ENCODE data around the gene XRCC4. TPM values are rescaled to one million over a fixed set of nuclear protein-coding genes. Genes with fewer than 3 reads are reported as not detected.

The XRCC4 gene
- total RNA-seq, 1 experiment from 2014 or later = 10.8 TPM

DNA sequence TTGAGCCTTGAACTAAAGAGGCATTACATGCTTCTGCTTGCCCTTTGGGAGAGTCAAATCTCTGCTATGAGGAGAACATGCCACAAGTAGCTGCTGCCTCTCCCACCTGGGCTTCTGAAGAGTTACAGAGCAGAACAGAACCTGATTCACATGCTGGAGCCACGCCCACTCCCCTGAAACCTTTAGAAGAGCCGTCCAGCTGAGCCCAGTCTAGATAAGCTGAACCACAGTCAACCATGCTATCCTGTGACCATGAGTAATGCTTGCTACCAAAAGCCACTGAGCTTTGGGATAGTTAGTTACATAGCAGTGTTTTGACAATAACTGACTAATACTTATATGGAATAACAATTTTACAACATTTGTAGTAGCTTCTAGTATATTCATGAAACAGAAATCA is 283.2 kb downstream of the XRCC4 start:
- no peak overlapping the region for H4K5ac ChIP-seq (ENCODE audit: insufficient read length, low read depth, low read length)
- no peak overlapping the region for H2BK5ac ChIP-seq (ENCODE audit: insufficient read length, low read length)
- no peaks in the 10 kb centered on the region for H3K23me2 ChIP-seq (ENCODE audit: insufficient read length, low read depth, low read length, poor library complexity, severe bottlenecking)
- no peak overlapping the region for H3K56ac ChIP-seq (ENCODE audit: insufficient read length, low read depth, low read length)
- no peak overlapping the region for H3K4me2 ChIP-seq (ENCODE audit: insufficient read depth, insufficient read length, low read length)
- H2BK12ac ChIP-seq (ENCODE audit: insufficient read length, low read depth, low read length) = no peak overlapping the region
- Mint-ChIP-seq H3K9me3 (peaks cover 12% of the 10 kb centered on the region in 2 experiments; a peak in 4 of 5 replicates), H3K36me3 (ENCODE audit: insufficient read depth in 1 of 3, low read depth in 3 of 3) (peaks cover 12 to 22% (median 13%) of the 10 kb centered on the region in 3 experiments), H3K4me1 (peaks cover 25 to 27% of the 10 kb centered on the region in 2 experiments), H3K27ac (no peak overlapping the region), H3K4me3 (no peak overlapping the region), H3K27me3 (ENCODE audit: low read depth) (no peaks in the 10 kb centered on the region)
- no peaks in the 10 kb centered on the region for H3K79me1 ChIP-seq (ENCODE audit: insufficient read depth, low read depth, low read length, poor library complexity, severe bottlenecking)
- TF ChIP-seq, protein P1, sequence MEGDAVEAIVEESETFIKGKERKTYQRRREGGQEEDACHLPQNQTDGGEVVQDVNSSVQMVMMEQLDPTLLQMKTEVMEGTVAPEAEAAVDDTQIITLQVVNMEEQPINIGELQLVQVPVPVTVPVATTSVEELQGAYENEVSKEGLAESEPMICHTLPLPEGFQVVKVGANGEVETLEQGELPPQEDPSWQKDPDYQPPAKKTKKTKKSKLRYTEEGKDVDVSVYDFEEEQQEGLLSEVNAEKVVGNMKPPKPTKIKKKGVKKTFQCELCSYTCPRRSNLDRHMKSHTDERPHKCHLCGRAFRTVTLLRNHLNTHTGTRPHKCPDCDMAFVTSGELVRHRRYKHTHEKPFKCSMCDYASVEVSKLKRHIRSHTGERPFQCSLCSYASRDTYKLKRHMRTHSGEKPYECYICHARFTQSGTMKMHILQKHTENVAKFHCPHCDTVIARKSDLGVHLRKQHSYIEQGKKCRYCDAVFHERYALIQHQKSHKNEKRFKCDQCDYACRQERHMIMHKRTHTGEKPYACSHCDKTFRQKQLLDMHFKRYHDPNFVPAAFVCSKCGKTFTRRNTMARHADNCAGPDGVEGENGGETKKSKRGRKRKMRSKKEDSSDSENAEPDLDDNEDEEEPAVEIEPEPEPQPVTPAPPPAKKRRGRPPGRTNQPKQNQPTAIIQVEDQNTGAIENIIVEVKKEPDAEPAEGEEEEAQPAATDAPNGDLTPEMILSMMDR (conservative IDR thresholded peaks at IDR 0.05) = no peak
- no peak for DNase-seq
- H2BK15ac ChIP-seq (ENCODE audit: low read depth, low read length) = no peak overlapping the region
- H3K27ac ChIP-seq (ENCODE audit: insufficient read length, low read depth, low read length) = no peak overlapping the region
- no peak overlapping the region for H3K4ac ChIP-seq (ENCODE audit: low read depth, low read length)
- no peaks in the 10 kb centered on the region for H3K79me2 ChIP-seq (ENCODE audit: insufficient read depth, low read length)
- H2BK120ac ChIP-seq (ENCODE audit: low read depth, low read length, poor library complexity, severe bottlenecking) = no peak overlapping the region
- no peak overlapping the region for H3K18ac ChIP-seq (ENCODE audit: insufficient read length, low read depth, low read length)
- H3T11ph ChIP-seq (ENCODE audit: low read length) = no peak overlapping the region
- H4K8ac ChIP-seq (replicated peaks; ENCODE audit: insufficient read length, low read depth, low read length) = no peak overlapping the region
- WGBS (ENCODE audit: extremely low coverage, insufficient read length, low lambda C conversion rate) = no CpG with 5 or more reads among the region's 2 CpGs
- no peaks in the 10 kb centered on the region for H3K4me1 ChIP-seq (ENCODE audit: insufficient read depth, low read length)
- no peak overlapping the region for H4K91ac ChIP-seq (ENCODE audit: insufficient read length, low read depth, low read length)
- H2AFZ ChIP-seq (ENCODE audit: low read length) = no peak overlapping the region
- peaks cover 7% of the 10 kb centered on the region for H3K9me3 ChIP-seq (ENCODE audit: control insufficient read depth, low read depth, low read length)
- no peaks in the 10 kb centered on the region for H4K20me1 ChIP-seq (ENCODE audit: control insufficient read depth, insufficient read depth, insufficient read length)
- no peak overlapping the region for H3K23ac ChIP-seq (ENCODE audit: insufficient read length, low read depth, low read length)
- H3K9ac ChIP-seq (ENCODE audit: extremely low read depth, insufficient read length, low read length) = no peak overlapping the region
- no peak overlapping the region for H2AK5ac ChIP-seq (ENCODE audit: insufficient read length, low read length)
- no peak overlapping the region for H2BK20ac ChIP-seq (ENCODE audit: low read depth, low read length, poor library complexity, severe bottlenecking)
- no peak overlapping the region; the same call in 1 of the 2 replicates for H3K14ac ChIP-seq (ENCODE audit: insufficient read depth, low read length)
- H3K27me3 ChIP-seq (ENCODE audit: insufficient read depth, low read length) = no peaks in the 10 kb centered on the region
